AG09309 (cell line): Measurements from ENCODE around the gene OR9Q2.

Experiments
- DNase-seq: peaks from one replicate; pipeline ENCODE4 v3.0.0-alpha.2; 2010; ENCODE audit warnings: low read depth
- H3K4me3 ChIP-seq: 2 replicates; pipeline ENCODE4 v1.5.1; 2011; ENCODE audit warnings: mild to moderate bottlenecking, low read depth, low read length, moderate library complexity; ENCODE audit not compliant: control insufficient read depth
- TF ChIP-seq, protein P1 (sequence below): IDR thresholded peaks from 2 replicates; pipeline ENCODE4 v1.5.1; 2011; ENCODE audit warnings: mild to moderate bottlenecking, low read depth, low read length, inconsistent platforms; ENCODE audit not compliant: insufficient read depth, control insufficient read depth; ENCODE audit errors: missing control alignments

The OR9Q2 gene, protein sequence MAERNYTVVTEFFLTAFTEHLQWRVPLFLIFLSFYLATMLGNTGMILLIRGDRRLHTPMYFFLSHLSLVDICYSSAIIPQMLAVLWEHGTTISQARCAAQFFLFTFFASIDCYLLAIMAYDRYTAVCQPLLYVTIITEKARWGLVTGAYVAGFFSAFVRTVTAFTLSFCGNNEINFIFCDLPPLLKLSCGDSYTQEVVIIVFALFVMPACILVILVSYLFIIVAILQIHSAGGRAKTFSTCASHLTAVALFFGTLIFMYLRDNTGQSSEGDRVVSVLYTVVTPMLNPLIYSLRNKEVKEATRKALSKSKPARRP

DNA sequence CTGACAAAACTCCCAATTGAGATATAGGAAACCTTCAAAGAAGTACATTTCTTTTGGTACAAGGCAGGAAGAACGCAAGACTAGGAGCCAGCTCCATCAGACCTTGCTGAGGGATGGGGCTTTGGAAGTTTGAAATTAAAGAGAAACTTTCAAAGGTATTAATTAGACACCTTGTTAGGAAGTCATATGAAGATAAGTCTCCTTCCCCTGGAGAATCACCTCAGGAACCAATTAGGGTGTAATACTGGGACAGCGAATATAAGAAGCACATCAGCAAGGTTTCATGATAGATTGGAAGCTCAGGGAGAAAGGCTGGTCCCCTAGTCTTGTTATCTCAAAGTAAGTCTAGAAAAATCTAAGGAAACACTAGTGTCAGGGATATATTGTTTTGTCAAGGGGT, at the start of gene OR9Q2:
Gene OR9Q2, plus strand, starts transcription at position 301 of the 400 bp plus-strand sequence. CDS start 1,421 bp downstream, outside the sequence.
- TF ChIP-seq, protein P1, sequence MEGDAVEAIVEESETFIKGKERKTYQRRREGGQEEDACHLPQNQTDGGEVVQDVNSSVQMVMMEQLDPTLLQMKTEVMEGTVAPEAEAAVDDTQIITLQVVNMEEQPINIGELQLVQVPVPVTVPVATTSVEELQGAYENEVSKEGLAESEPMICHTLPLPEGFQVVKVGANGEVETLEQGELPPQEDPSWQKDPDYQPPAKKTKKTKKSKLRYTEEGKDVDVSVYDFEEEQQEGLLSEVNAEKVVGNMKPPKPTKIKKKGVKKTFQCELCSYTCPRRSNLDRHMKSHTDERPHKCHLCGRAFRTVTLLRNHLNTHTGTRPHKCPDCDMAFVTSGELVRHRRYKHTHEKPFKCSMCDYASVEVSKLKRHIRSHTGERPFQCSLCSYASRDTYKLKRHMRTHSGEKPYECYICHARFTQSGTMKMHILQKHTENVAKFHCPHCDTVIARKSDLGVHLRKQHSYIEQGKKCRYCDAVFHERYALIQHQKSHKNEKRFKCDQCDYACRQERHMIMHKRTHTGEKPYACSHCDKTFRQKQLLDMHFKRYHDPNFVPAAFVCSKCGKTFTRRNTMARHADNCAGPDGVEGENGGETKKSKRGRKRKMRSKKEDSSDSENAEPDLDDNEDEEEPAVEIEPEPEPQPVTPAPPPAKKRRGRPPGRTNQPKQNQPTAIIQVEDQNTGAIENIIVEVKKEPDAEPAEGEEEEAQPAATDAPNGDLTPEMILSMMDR = no peak
- no peak for DNase-seq
- no peak within 1 kb of the TSS for H3K4me3 ChIP-seq

DNA sequence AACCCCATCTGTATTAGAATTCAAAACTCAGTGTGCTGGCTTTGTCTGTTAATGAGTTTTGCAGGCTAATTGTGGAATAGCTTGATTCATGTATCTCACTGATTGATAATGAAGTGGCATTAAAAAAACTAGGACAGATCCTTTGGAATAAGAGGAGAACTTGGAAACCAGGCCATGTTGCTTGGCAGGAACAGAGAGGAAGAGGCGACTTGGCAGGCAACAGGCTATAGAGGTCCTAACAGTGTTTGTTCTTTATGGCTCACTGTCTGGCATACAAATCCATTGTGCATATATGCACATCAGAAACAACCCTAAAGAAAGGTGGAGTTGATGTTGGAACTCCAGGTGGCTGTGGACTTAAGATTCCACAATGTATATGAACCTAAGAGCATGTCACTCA, 46.1 kb upstream of the OR9Q2 start:
- TF ChIP-seq, protein P1 = no peak
- H3K4me3 ChIP-seq = no peak overlapping the region
- no peak for DNase-seq

DNA sequence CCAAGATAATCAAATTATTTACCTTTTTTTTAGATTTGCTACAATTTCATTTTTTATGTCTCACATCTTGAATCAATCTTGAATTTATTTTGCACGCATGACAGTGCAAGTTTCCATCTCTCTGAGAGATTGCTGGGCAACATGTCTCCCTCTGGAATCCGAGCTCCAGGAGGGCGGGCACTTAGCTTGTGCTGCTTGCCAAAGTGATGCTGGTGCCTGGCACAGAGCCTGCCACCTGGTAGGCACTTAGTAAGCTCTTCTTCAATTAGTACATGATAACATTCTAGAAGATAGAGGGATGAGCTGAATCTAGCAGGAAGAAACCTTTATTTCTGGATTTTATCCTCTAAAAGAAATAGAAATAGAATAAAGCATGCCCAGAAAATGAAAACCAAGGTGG, 36.1 kb upstream of the OR9Q2 start:
- no peak for DNase-seq
- TF ChIP-seq, protein P1 = no peak
- no peak overlapping the region for H3K4me3 ChIP-seq

DNA sequence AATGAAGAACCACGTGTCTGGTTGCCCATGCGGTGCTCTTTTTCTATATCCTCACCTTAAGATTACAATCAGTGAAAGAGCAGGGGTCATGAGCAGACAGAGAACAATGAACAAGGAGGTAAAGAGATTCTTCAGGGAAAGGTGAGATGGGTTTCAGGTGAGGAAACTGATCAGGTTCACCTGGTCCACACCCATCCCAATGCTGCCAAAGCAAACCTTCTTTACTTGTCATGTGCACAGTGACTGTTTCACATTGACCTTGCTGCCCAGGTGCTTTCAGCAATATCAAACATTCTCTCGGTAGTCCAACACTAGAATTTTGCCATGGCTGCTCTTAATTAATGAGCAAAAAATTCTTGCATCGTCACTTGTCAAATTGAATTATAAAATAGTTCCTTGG, 24.5 kb upstream of the OR9Q2 start:
- TF ChIP-seq, protein P1 = no peak
- no peak for DNase-seq
- H3K4me3 ChIP-seq = no peak overlapping the region

DNA sequence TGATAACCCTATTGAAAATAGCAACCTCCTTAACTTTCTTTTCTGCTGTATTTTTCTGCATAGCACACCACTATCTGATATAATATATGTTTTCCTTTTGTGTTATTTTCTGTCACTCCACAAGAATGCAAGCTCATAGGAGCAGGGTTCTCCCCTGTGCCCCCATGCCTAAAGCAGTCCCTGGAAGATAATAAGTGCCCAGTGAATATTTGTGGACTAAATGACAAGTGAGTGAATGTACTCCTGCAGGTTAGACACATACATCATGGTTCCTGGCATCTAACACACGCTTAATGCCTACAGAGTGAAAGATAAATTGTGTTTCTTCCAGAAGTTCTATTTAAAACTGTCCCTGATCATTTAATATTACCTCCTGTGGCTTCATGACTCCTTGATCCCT, 23.9 kb upstream of the OR9Q2 start:
- no peak for DNase-seq
- TF ChIP-seq, protein P1 = no peak
- no peak overlapping the region for H3K4me3 ChIP-seq

DNA sequence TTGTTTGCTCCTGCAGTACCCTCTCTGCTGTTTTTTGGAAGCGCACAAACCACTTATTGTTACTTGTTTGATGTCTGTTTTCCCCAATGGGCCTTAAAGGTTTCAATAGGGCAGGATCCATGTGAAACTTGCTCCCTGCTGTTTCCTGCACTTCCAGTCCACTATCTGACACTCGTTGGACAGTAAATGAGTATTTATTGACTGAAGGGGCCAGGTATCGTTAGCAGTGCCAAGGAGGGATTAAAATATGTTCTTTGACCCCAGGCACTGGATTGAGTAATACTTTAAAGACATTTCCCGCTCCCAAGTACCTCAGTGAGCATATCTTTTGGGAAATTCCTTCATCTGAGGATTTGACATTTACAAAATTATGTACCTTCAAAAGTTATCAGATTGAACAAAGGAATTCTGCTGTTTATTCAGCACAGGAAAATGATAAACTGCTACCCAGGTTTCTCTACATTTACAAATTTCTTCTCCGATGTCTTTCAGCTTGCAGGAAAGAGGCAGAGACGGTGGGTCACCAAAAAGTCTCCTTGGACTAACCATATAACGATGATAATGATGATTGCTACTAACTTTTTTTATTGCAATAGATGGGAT, 23.3 kb upstream of the OR9Q2 start:
- H3K4me3 ChIP-seq = no peak overlapping the region
- no peak for DNase-seq
- TF ChIP-seq, protein P1 = no peak
